Nephron progenitor cell (in vitro differentiated cells): ENCODE results near the gene SLC6A3.
"Not testable (repeated sequence)": the region's sequence is repeated elsewhere in the genome, so short reads cannot be mapped to it uniquely, and the experiment has no call there.

ENCODE experiments used
- DNase-seq: peaks from one replicate; pipeline ENCODE4 v3.0.0; 2021
- H3K27ac Mint-ChIP-seq: 2 replicates; pipeline ENCODE4 v1.8.0; 2021; ENCODE audit warnings: mild to moderate bottlenecking, moderate library complexity, mixed read lengths
- H3K27me3 Mint-ChIP-seq: 2 replicates; pipeline ENCODE4 v1.8.0; 2021; ENCODE audit warnings: mild to moderate bottlenecking, low read depth, mixed read lengths; ENCODE audit not compliant: poor library complexity
- H3K36me3 Mint-ChIP-seq: 2 replicates; pipeline ENCODE4 v1.8.0; 2021; ENCODE audit warnings: low read depth, mixed read lengths
- H3K4me1 Mint-ChIP-seq: 2 replicates; pipeline ENCODE4 v1.8.0; 2021; ENCODE audit warnings: mixed read lengths
- H3K4me3 Mint-ChIP-seq: 2 replicates; pipeline ENCODE4 v1.8.0; 2021; ENCODE audit warnings: mild to moderate bottlenecking, moderate library complexity, mixed read lengths
- H3K9me3 Mint-ChIP-seq: 2 replicates; pipeline ENCODE4 v1.8.0; 2021; ENCODE audit warnings: mild to moderate bottlenecking, moderate library complexity, mixed read lengths
- CTCF ChIP-seq: fragments of 200-600 bp; sonication (generic); IDR thresholded peaks from 2 replicates; pipeline ENCODE4 v1.5.0; 2021; ENCODE audit warnings: antibody characterized with exemption

Gene SLC6A3

GRCh38 chr5:1378096-1378495 lies 67.1 kb downstream of the SLC6A3 start:
- no peak overlapping the region for H3K4me3 Mint-ChIP-seq
- no peak for TF ChIP-seq CTCF
- peaks cover 8% of the 10 kb centered on the region for H3K4me1 Mint-ChIP-seq
- H3K27ac Mint-ChIP-seq = no peak overlapping the region
- H3K27me3 Mint-ChIP-seq = peaks cover 85% of the 10 kb centered on the region
- H3K36me3 Mint-ChIP-seq = no peaks in the 10 kb centered on the region
- no peak for DNase-seq
- peaks cover 19% of the 10 kb centered on the region for H3K9me3 Mint-ChIP-seq

GRCh38 chr5:1376981-1377380 lies 68.3 kb downstream of the SLC6A3 start:
- Mint-ChIP-seq H3K27ac (no peak overlapping the region), H3K9me3 (peaks cover 19% of the 10 kb centered on the region), H3K27me3 (peaks cover 86% of the 10 kb centered on the region), H3K4me3 (no peak overlapping the region), H3K36me3 (no peaks in the 10 kb centered on the region), H3K4me1 (peaks cover 8% of the 10 kb centered on the region)
- no peak for DNase-seq
- TF ChIP-seq CTCF = no peak

- Mint-ChIP-seq H3K9me3 (peaks cover 19% of the 10 kb centered on the region), H3K27ac (no peak overlapping the region), H3K36me3 (no peaks in the 10 kb centered on the region), H3K4me3 (no peak overlapping the region), H3K27me3 (peaks cover 84% of the 10 kb centered on the region), H3K4me1 (peaks cover 3% of the 10 kb centered on the region)
- no peak for DNase-seq
- no peak for TF ChIP-seq CTCF
These were observed 69.1 kb downstream of the SLC6A3 start for GRCh38 chr5:1375871-1376810.

GRCh38 chr5:1374679-1375055 lies 70.6 kb downstream of the SLC6A3 start:
- Mint-ChIP-seq H3K9me3 (peaks cover 14% of the 10 kb centered on the region), H3K4me1 (no peaks in the 10 kb centered on the region), H3K27me3 (peaks cover 72% of the 10 kb centered on the region), H3K36me3 (no peaks in the 10 kb centered on the region), H3K4me3 (no peak overlapping the region), H3K27ac (no peak overlapping the region)
- DNase-seq = no peak
- TF ChIP-seq CTCF = no peak

GRCh38 chr5:1374030-1374678 lies 71.1 kb downstream of the SLC6A3 start:
- Mint-ChIP-seq H3K9me3 (peaks cover 9% of the 10 kb centered on the region), H3K27ac (no peak overlapping the region), H3K4me1 (no peaks in the 10 kb centered on the region), H3K4me3 (no peak overlapping the region), H3K36me3 (no peaks in the 10 kb centered on the region), H3K27me3 (peaks cover 67% of the 10 kb centered on the region)
- no peak for DNase-seq
- TF ChIP-seq CTCF = no peak

- peaks cover 57% of the 10 kb centered on the region for H3K27me3 Mint-ChIP-seq
- H3K27ac Mint-ChIP-seq, DNase-seq, H3K4me3 Mint-ChIP-seq, H3K4me1 Mint-ChIP-seq, H3K9me3 Mint-ChIP-seq, H3K36me3 Mint-ChIP-seq: not testable (repeated sequence)
These were observed 73.3 kb downstream of the SLC6A3 start for GRCh38 chr5:1371972-1372342.
